ENCODE results near the gene SMARCE1.

SMARCE1 gene

DNA sequence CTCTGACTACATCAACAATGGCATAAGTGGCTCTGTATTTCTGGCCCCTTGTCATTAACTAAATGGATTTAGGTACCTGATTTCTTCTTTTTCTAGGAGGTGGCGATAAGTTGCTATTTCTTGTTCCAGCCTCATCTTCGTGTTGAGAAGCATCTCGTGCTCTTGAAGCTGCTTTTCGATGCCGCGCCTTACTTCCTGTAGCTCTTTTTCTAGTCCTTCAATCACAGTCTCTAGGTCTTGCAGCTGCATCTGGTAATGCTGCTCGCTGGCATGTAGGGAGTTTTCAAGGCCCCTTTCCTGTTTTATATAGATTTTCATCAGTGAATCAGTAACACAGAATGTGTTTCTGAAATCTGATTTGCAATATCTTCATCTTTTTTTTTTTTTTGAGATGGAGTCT, 12.3 kb upstream of the SMARCE1 start:
- no peaks in the 10 kb centered on the region for H3K36me3 ChIP-seq (ENCODE audit: control insufficient read depth, insufficient read depth, low read length)

DNA sequence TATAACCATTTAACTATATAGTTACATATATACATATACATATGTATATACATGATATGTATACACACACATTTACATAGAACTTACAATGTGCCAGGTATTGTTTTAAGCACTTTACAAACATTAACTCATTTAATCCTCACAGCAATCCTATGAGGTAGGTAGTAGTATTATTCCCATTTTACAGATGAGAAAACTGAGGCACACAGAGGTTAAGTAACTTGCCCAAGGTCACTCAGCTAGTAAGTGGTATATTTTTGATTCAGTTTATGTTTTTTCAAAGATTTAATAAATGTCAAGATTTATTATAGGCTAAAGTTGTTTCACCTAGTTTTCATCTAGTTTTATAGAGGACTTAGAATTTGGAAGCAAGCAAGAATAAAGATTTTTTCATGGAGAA, 10.8 kb upstream of the SMARCE1 start:
- H3K27me3 ChIP-seq (replicated peaks; ENCODE audit: control insufficient read depth, insufficient read depth, low read length) = no peaks in the 10 kb centered on the region; the same call in 1 of the 2 replicates
- no peak for DNase-seq (ENCODE audit: extremely low read depth, insufficient read length)
- no peak overlapping the region for H3K4me3 ChIP-seq (replicated peaks; ENCODE audit: low read depth, low read length)
- no peaks in the 10 kb centered on the region for H3K36me3 ChIP-seq (ENCODE audit: control insufficient read depth, insufficient read depth, low read length)
- TF ChIP-seq, protein P1, sequence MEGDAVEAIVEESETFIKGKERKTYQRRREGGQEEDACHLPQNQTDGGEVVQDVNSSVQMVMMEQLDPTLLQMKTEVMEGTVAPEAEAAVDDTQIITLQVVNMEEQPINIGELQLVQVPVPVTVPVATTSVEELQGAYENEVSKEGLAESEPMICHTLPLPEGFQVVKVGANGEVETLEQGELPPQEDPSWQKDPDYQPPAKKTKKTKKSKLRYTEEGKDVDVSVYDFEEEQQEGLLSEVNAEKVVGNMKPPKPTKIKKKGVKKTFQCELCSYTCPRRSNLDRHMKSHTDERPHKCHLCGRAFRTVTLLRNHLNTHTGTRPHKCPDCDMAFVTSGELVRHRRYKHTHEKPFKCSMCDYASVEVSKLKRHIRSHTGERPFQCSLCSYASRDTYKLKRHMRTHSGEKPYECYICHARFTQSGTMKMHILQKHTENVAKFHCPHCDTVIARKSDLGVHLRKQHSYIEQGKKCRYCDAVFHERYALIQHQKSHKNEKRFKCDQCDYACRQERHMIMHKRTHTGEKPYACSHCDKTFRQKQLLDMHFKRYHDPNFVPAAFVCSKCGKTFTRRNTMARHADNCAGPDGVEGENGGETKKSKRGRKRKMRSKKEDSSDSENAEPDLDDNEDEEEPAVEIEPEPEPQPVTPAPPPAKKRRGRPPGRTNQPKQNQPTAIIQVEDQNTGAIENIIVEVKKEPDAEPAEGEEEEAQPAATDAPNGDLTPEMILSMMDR (IDR thresholded peaks at IDR 0.05; ENCODE audit: insufficient read depth, low read length, poor library complexity, severe bottlenecking) = no peak

More for the DNA sequence above, 12.3 kb upstream of the SMARCE1 start:
- H3K4me3 ChIP-seq (replicated peaks; ENCODE audit: low read depth, low read length) = no peak overlapping the region
- no peak for DNase-seq (ENCODE audit: extremely low read depth, insufficient read length)
- no peaks in the 10 kb centered on the region; the same call in 1 of the 2 replicates for H3K27me3 ChIP-seq (replicated peaks; ENCODE audit: control insufficient read depth, insufficient read depth, low read length)
- TF ChIP-seq, protein P1 (IDR thresholded peaks at IDR 0.05; ENCODE audit: insufficient read depth, low read length, poor library complexity, severe bottlenecking) = no peak

DNA sequence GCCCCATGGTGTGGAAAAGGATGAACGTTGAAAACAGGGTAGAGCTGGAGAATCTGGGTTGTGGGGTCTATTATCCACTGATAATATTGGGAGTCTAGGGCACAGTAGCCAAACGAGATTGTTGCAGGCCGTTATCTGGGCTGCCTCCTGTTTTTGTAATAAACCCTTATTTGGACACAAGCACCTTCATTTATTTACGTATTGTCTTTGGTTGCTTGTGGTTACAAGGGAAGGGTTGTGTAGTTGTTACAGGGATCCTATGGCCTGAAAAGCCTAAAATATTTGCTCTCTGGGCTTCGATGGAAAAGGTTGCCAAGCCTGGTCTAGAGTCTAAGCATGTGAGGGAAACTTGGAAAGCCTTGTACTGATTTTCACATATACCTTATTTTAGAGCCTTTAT, 4.3 kb upstream of the SMARCE1 start:
- DNase-seq (ENCODE audit: extremely low read depth, insufficient read length) = no peak
- Histone ChIP-seq H3K4me3 (replicated peaks; ENCODE audit: low read depth, low read length) (no peak overlapping the region), H3K36me3 (ENCODE audit: control insufficient read depth, insufficient read depth, low read length) (no peaks in the 10 kb centered on the region), H3K27me3 (replicated peaks; ENCODE audit: control insufficient read depth, insufficient read depth, low read length) (no peaks in the 10 kb centered on the region)
- TF ChIP-seq, protein P1 (IDR thresholded peaks at IDR 0.05; ENCODE audit: insufficient read depth, low read length, poor library complexity, severe bottlenecking) = no peak

DNA sequence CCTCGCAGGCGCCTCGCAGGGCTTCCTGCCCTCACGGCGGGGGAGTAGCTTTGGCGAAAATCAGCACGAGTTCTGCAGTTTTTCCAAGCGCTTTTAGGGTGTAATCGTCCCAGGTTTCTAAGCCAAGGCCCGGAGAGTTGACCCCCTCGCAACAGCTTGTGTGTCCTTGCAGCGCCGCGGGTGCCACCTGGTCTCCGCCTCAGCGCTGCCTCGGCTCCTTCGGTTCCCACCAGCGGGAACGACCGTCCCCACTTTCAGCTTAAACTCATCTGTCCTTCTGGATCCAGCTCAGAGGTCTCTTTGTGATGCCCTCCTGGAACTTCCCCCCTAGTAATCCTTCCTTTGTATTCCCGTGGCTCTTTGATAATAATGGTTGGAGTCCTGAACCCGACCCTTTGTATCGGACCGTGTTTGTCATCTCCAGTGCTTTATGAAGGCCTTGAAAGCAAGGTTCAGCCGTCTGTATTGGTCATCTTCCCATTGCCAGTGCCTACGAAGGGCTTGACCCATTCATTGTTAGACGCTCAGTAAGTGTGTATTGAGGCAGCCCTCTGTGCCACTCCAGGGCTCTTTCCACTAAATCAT, 858 bp upstream of the SMARCE1 start:
- TF ChIP-seq, protein P1 (IDR thresholded peaks at IDR 0.05; ENCODE audit: insufficient read depth, low read length, poor library complexity, severe bottlenecking) = no peak
- H3K4me3 ChIP-seq (replicated peaks; ENCODE audit: low read depth, low read length) = peak overlapping the region; percentile 97
- H3K36me3 ChIP-seq (ENCODE audit: control insufficient read depth, insufficient read depth, low read length) = no peaks in the 10 kb centered on the region
- no peaks in the 10 kb centered on the region for H3K27me3 ChIP-seq (replicated peaks; ENCODE audit: control insufficient read depth, insufficient read depth, low read length)
- DNase-seq (ENCODE audit: extremely low read depth, insufficient read length) = no peak

DNA sequence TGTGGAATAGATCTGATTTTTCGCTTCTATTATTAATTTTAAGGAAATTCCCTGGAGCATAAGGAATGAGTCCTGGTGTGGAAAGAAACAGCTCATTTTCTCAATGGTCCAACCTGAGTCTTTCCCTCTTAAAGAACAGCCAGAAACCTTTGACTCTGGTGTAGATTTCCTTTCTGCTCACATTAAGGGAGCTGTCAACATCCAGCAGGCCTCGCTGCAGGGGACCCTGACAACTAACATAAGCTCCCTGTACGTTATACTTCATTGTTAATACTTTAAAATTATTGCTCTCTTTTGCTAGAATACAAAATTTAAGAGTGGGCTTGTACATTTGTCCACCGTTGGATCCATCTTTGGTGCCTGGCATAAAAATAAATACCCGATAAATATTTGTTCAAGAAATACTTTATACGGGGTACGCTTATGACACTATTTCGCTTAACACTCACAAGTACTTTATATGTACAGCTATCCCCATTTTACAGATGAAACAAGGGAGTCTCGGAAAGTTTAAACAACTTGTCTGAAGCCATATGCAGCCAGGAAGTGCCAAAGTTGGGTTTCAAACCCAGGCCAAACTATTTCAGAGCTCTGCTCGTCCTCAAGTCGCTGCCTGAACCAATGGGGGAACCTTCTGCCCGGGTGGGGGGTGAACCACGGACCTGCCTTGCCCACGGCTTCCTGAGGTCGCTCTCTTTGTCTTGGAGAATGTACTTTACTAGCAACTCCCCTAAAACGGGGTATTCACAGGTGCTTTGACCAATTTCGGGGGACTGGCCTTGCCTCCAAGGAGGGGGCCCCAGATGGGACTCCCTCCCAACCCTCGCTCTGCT, 611 bp downstream of the SMARCE1 start:
- no peaks in the 10 kb centered on the region for H3K27me3 ChIP-seq (replicated peaks; ENCODE audit: control insufficient read depth, insufficient read depth, low read length)
- TF ChIP-seq, protein P1 (IDR thresholded peaks at IDR 0.05; ENCODE audit: insufficient read depth, low read length, poor library complexity, severe bottlenecking) = no peak
- H3K36me3 ChIP-seq (ENCODE audit: control insufficient read depth, insufficient read depth, low read length) = peaks cover 2% of the 10 kb centered on the region
- H3K4me3 ChIP-seq (replicated peaks; ENCODE audit: low read depth, low read length) = peak overlapping the region; percentile 97
- no peak for DNase-seq (ENCODE audit: extremely low read depth, insufficient read length)
